A673 (cell line): Measurements from ENCODE around the gene TERT.
"Not testable (repeated sequence)": the region's sequence is repeated elsewhere in the genome, so short reads cannot be mapped to it uniquely, and the experiment has no call there.

ENCODE experiments used
- CTCF ChIP-seq: fragments of 300-800, 200-600 bp; sonication (generic); conservative IDR thresholded peaks from 2 replicates; pipeline ENCODE4 v1.5.1; 2017; ENCODE audit warnings: low read depth, mild to moderate bottlenecking, antibody characterized with exemption, low read length, moderate library complexity, mixed read lengths
- EZH2 ChIP-seq: fragments of 200-600 bp; sonication (generic); IDR thresholded peaks from 2 replicates; pipeline ENCODE4 v1.6.1; 2017; ENCODE audit warnings: borderline replicate concordance, low read depth, mild to moderate bottlenecking, mixed read lengths, antibody characterized with exemption, low read length; ENCODE audit not compliant: poor library complexity, severe bottlenecking

- TF ChIP-seq CTCF, EZH2: not testable (repeated sequence)
Observed at GRCh38 chr5:1283729-1284041, 11.2 kb downstream of the TERT start.
